Superior temporal gyrus (tissue), 1 donor: ENCODE results near the gene MLIP.
"Not testable (repeated sequence)": the region's sequence is repeated elsewhere in the genome, so short reads cannot be mapped to it uniquely, and the experiment has no call there.

ENCODE experiments used
- DNase-seq: peaks from one replicate; pipeline ENCODE4 v3.0.0-alpha.2; 2016; ENCODE audit errors: extremely low spot score

MLIP gene

DNA sequence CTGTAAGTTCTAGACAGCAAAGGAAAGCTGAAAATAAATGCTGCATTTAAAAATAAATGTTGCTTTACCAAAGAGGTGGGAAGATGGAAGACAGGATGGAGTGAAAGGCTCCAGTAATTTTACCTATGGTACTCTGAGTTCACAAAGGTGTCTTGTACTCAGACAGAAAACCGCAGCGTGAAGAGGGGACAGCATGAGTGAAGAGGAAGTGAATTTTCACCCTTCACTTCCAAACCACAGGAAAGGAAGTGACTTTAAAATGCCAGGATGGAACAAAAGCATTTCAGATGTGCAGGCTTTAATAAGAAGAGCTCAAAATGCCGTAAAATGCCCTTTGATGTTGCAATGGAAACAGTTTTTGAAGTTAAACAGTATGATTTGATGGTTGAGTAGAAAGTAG lies 105.8 kb downstream of the MLIP start:
- no peak for DNase-seq

DNA sequence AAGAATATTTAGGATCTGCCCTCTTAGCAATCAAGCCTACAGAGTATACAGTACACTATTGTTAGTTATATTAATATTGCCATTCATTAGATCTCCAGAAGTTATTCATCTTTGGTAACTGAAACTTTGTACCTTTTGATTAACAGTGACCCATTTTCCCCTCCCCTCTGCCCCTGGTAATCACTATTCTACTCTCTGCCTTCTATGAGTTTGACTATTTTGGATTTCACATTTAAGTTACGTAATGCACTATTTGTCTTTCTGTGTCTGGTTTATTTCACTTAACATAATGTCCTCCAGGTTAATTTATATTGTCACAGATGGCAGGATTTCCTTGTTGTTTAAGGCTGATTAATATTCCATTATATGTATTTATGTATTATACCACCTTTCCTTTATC lies 111.0 kb downstream of the MLIP start:
- no peak for DNase-seq

- DNase-seq, result no peak
Measured at GRCh38 chr6:54232703-54233102, 121.5 kb downstream of the MLIP start.

DNA sequence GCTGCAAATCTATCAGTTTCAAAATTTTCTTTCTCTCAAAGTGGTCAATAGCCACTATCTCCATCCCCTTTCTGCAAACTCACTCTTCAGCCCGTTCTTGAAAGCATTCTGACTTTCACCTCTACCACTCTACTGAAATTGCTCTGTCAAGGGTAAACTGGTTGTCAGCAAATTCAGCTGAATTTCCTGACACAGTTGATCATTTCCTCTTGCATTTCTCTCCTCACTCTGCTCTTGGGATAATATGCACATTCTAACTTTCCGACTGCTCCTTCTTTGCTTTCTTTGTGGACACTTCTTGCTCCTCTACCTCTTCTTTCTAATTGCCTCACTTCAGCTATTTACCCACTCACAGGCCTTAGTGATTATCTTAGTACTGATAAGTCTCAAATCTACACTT lies 123.3 kb downstream of the MLIP start:
- DNase-seq, result no peak

DNA sequence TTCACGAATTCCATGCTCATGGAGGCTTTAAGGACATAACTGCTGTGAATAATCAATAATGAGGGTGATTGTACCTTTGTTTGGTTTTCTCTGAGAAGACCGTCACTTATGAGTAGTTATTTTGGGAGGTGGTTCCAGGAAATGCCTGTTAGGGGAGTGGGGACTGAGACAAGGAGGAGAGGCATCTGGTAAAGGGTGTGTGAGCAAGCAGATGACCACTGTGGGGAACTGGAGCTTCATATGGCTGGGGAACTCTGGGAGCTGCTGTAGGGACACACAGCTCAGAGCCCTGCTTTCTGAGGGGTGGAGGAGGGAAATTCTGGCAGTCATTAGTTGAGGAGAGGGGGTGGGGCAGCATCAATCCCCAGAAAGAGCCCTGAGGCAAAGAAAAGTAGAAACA lies 125.7 kb downstream of the MLIP start:
- DNase-seq, result no peak

GRCh38 chr6:54238396-54238795 lies 127.2 kb downstream of the MLIP start:
- DNase-seq, result peak; percentile 65

DNA sequence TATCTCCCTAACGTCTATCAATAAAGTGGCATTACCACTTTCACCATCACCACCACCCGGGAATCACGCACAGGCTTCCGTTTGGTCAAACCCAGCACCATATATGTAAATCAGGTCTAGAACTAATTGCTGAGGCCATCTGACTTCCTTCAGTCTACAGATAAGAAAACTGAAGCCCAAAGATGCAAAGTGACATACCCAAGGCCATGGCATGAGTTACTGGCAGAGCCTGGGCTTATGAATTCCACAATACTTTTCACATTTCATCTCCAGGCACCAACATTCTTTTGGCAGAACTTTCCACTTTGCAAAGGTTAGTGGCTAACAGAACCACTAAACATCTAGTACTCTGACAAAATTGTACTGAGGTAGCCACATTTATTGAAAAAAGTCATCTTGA lies 132.5 kb downstream of the MLIP start:
- DNase-seq, result no peak

DNA sequence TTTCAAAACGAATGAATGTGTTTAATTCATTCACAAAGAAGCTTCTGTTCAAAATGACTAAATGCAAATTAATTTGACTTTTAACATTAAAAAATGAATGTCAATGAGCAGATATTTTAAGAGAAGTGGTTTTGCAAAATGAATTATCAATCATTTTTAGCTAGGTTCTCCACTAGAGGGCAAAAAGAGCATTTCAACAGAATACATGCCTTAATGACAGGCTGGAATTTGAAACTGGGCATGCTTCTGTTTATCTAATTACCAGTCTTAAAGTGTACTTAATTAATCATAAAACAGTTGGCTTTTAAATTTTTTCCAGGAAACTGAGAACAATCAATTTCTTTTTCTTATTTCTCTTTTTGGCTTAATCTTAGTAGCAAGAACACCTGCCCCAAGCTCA lies 133.2 kb downstream of the MLIP start:
- DNase-seq, result peak; percentile 52

- no peak for DNase-seq
Measured at GRCh38 chr6:54245265-54245664, 134.0 kb downstream of the MLIP start.

GRCh38 chr6:54248319-54248718 lies 137.1 kb downstream of the MLIP start:
- DNase-seq, result no peak

DNA sequence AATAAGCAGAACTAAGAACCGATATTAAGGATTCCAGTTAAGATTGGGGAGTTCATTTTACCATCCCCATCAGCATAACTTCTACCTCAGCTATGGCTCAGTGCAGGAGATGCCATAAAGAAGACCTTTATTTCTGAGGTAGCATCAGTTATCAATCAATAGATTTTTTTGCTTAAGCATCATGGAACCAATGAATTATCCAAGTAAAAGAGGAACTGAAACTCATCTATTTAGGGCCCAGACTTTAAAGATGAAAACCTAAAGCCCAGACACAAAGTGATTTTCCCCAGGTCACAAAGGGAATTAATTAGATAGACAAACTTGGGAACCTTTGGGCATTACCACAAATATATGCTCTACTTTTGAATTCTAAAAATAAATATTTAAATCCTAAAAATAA lies 137.8 kb downstream of the MLIP start:
- DNase-seq, result no peak

- not testable (repeated sequence) for DNase-seq
Measured at GRCh38 chr6:54249812-54250211, 138.6 kb downstream of the MLIP start.

DNA sequence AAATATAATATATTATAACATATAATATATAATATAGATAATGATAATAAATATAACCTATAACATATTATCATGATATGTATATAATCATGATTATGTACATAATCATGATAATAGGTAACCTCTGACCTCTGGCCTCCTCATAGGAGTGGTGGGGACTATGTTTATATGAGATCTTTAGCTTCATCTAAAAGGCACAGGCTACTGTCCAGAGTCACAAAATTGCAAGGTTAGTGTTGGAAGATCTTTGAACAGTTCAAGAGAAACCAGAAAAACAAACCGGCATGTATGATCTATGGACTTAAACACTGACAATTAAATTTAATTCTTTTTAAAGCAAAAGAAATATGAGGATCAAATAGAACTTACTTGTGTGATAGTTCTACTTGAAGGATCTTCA lies 141.3 kb downstream of the MLIP start:
- no peak for DNase-seq

DNA sequence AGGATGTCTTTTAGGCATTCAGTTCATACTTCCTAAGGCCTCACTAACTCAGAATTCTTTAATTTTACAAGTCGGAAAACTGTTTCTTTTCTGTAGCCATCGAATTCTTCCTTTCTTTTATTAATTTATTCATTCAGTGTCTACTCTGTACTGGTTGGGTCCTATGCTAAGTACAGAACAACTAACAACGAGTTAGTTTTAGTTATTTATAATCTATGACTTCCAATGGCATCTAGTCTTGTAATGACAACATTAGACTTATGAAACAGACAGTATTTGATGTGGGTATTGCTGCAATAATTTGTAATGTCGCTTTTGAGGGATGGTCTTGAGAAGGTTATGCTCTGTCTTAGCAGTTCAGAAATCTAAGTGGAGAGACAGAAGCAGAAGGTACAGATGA lies 141.7 kb downstream of the MLIP start:
- DNase-seq, result no peak

GRCh38 chr6:54254886-54255285 lies 143.6 kb downstream of the MLIP start:
- no peak for DNase-seq

- peak; percentile 60 for DNase-seq
Measured at GRCh38 chr6:54255886-54256285, 144.6 kb downstream of the MLIP start.

DNA sequence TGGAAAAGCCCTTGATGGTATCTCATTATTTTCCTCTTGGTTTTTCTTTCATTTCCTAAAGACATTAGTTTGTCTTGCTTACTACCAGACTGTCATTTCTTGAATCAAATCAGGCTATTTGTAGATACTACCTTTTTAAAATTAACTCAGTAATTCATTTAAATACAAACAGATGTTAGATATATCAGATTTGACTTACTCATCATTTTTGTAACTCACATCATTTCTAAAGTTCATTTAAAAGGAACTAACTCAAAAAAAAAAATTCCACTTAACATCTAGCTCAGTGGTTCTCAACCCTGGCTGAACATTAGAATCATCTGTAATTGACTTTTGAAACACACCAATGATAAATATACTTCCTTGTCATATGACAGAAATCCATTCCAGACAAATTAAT lies 148.8 kb downstream of the MLIP start:
- DNase-seq, result no peak

DNA sequence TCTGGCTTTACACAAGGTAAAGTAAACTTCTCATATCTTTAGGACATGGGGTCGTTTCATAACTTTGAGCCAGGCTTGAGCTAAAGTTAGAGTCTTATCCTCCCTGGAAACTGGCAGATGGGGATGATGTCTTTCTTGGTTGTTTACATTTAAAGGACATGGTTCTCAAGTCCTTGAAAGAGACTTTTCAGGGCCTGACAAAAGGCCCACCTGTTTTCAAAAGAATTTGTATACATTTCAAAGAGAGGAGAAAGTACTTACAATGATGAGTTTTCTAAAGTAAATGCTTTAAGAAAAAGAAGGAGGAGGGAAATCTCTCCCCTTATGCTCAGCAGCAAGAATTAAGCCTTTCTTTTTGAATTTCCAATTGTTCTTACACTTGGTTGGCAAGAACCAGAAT lies 151.3 kb downstream of the MLIP start:
- no peak for DNase-seq

- DNase-seq, result no peak
Measured at GRCh38 chr6:54262971-54263370, 151.7 kb downstream of the MLIP start.

- no peak for DNase-seq
Measured at GRCh38 chr6:54264581-54265272, 153.5 kb downstream of the MLIP start.

DNA sequence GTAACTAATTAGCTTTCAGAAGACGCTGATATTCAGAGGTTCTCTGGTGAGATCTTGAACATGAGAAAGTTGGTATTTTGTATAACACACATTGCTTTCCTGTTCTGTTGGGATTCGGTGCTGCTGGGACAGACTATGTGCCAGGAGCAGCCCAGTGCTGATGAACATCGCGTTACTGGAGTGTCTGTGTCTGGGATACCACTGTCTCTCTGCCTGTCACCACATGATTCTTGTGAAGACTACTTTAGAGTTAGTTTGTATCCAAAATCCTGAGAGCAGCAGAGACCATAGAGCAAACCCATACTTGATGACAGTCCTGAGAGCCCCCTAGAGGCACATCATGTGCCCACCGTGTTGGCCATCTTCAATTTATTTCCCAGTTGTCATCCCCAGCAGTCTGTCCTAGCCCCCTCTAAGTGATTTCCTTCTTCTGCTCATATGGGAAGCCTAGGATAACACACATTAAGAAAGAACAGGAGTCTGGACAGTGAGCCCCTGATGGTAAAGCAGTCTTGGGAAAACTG lies 155.2 kb downstream of the MLIP start:
- DNase-seq, result no peak

DNA sequence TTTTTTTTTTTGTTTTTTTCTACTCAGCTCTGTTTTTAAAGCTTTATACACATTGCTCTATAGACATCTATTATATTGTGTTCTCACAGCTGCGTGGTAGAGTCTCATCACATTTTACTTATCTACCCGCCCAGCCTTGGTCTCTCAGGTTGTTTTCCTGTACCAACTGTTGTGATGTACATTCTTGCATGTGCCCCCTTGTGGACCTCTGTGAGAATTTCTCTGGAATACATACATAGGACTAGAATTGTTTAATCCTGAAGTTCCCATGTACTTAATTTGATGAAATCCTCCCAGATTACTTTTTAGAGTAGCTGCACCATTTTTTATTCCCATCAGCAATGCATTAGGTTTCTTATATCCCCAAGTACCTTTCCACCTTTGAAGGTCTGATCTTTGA lies 156.6 kb downstream of the MLIP start:
- DNase-seq, result no peak

DNA sequence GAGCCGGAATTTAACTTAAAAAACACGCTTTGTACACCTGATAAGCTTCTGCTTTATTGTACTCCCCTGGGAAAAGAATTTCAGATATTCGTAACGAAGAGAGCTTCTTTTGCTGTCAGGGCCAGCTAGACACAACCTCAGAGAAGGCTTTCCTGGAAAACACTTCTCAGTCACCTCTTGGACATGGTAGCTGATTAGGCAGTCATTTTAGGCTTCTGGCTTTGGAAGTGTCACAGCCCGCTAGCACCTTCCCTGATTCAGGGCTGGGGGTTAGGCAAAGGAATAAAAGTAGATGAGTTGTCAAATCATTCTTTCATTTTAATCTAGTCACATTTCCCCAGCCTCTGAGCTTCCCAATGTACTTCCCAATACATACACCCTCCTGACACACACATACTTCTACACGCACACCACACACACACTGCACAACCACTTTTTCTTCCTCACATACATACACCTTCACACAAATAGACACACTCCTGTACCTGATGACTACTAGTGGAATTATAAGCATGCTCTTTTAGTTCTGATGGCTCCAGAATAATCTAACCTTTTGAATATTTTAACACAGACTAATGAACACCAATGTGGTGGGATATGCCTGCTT lies 162.1 kb downstream of the MLIP start:
- no peak for DNase-seq

- DNase-seq, result no peak
Measured at GRCh38 chr6:54274383-54274782, 163.1 kb downstream of the MLIP start.
